Activated T-cell treated with anti-CD3 and anti-CD28 coated beads, Interleukin-2, amount 50 U/mL, for 24 hours (primary cell): ENCODE results near the gene METTL15.
"Not testable (repeated sequence)": the region's sequence is repeated elsewhere in the genome, so short reads cannot be mapped to it uniquely, and the experiment has no call there.

Source experiments
- DNase-seq: peaks from one replicate; pipeline ENCODE4 v3.0.0-alpha.2; 2020
- H3K27ac Mint-ChIP-seq: 2 replicates; pipeline ENCODE4 v1.8.0; 2020; ENCODE audit warnings: mild to moderate bottlenecking, mixed read lengths
- H3K27me3 Mint-ChIP-seq: 2 replicates; pipeline ENCODE4 v1.8.0; 2020; ENCODE audit warnings: mixed read lengths
- H3K36me3 Mint-ChIP-seq: 2 replicates; pipeline ENCODE4 v1.8.0; 2020; ENCODE audit warnings: low read depth, mixed read lengths
- H3K4me1 Mint-ChIP-seq: 2 replicates; pipeline ENCODE4 v1.8.0; 2020; ENCODE audit warnings: low read depth, mixed read lengths
- H3K4me3 Mint-ChIP-seq: 2 replicates; pipeline ENCODE4 v1.8.0; 2020; ENCODE audit warnings: mild to moderate bottlenecking, moderate library complexity, mixed read lengths
- H3K9me3 Mint-ChIP-seq: 2 replicates; pipeline ENCODE4 v1.8.0; 2020; ENCODE audit warnings: mixed read lengths

METTL15 gene

GRCh38 chr11:28136157-28136556 is 28.0 kb downstream of the METTL15 start:
- not testable (repeated sequence) for H3K4me1 Mint-ChIP-seq, DNase-seq, H3K27ac Mint-ChIP-seq, H3K4me3 Mint-ChIP-seq, H3K27me3 Mint-ChIP-seq
- H3K9me3 Mint-ChIP-seq: peaks cover 40% of the 10 kb centered on the region
- H3K36me3 Mint-ChIP-seq: peaks cover 91% of the 10 kb centered on the region

- Mint-ChIP-seq H3K36me3 (peaks cover 87% of the 10 kb centered on the region), H3K27me3 (no peaks in the 10 kb centered on the region), H3K27ac (no peak overlapping the region), H3K4me3 (no peak overlapping the region), H3K4me1 (peaks cover 2% of the 10 kb centered on the region), H3K9me3 (peaks cover 41% of the 10 kb centered on the region)
- no peak for DNase-seq
Measured at GRCh38 chr11:28137366-28137765, 29.2 kb downstream of the METTL15 start.

- no peak overlapping the region for H3K27ac Mint-ChIP-seq
Measured at GRCh38 chr11:28137832-28138231, 29.6 kb downstream of the METTL15 start.

DNA sequence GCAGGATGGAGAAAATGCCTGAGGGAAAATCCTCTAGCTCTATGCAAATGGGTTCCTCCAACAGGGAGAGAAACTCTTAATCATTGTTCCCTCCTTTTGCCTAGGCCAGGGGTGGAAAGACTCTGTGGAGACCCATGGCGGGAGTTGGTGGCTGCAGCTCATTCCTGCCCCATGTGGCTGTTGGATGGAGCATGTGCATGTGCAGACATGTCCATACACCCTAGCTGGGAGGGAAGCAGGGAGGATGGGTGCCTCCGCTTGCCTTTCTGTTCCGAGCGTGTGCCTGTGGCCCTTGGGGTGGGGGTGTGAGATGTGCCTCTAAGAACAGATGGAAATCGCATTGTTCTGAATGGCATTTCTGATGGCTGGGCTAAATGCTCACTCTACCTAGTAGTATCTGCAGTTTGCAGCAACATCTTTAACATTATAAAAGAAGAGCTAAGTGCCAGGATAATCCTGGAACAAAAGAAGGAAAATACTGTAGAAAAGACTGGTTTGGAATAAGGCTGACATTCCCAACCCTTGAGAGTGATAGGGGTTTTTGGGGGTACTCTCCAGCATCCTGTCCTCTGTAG is 31.7 kb downstream of the METTL15 start:
- no peak overlapping the region for H3K27ac Mint-ChIP-seq
- no peak for DNase-seq
- H3K36me3 Mint-ChIP-seq: peaks cover 69% of the 10 kb centered on the region
- no peak overlapping the region for H3K4me3 Mint-ChIP-seq
- peaks cover 31% of the 10 kb centered on the region for H3K9me3 Mint-ChIP-seq
- H3K27me3 Mint-ChIP-seq: no peaks in the 10 kb centered on the region
- H3K4me1 Mint-ChIP-seq: peaks cover 7% of the 10 kb centered on the region

More at GRCh38 chr11:28137832-28138231, 29.6 kb downstream of the METTL15 start:
- peaks cover 41% of the 10 kb centered on the region for H3K9me3 Mint-ChIP-seq
- peaks cover 4% of the 10 kb centered on the region for H3K4me1 Mint-ChIP-seq
- H3K36me3 Mint-ChIP-seq: peaks cover 83% of the 10 kb centered on the region
- DNase-seq: no peak
- no peaks in the 10 kb centered on the region for H3K27me3 Mint-ChIP-seq
- H3K4me3 Mint-ChIP-seq: no peak overlapping the region

- DNase-seq: no peak
- H3K27me3 Mint-ChIP-seq: no peaks in the 10 kb centered on the region
- no peak overlapping the region for H3K27ac Mint-ChIP-seq
- peaks cover 29% of the 10 kb centered on the region for H3K9me3 Mint-ChIP-seq
- peaks cover 9% of the 10 kb centered on the region for H3K4me1 Mint-ChIP-seq
- no peak overlapping the region for H3K4me3 Mint-ChIP-seq
- H3K36me3 Mint-ChIP-seq: peaks cover 59% of the 10 kb centered on the region
Measured at GRCh38 chr11:28140689-28141455, 32.7 kb downstream of the METTL15 start.

DNA sequence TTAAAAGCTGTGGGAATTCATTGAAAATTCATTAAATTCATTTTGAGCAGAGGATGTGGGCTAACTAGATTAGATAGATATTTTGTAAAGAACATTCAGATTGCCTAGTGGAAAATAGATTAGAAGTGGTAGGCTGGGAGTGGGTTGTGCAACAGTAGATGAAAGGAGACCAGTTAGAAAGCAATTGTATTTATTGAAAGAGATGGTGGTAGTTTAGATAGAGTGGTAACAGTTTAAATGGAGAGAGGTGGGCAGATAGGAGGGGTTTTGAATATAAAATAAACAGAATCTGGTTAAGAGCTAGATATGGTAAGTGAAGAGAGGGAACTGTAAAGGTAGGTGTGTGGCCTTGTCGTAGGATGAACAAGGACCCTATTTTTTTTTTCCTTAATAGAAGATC is 34.5 kb downstream of the METTL15 start:
- Mint-ChIP-seq H3K4me1 (peaks cover 13% of the 10 kb centered on the region), H3K27ac (no peak overlapping the region), H3K36me3 (peaks cover 43% of the 10 kb centered on the region), H3K27me3 (no peaks in the 10 kb centered on the region), H3K4me3 (no peak overlapping the region), H3K9me3 (peaks cover 17% of the 10 kb centered on the region)
- no peak for DNase-seq

GRCh38 chr11:28144808-28145207 is 36.6 kb downstream of the METTL15 start:
- H3K4me1 Mint-ChIP-seq: peaks cover 13% of the 10 kb centered on the region
- H3K27ac Mint-ChIP-seq: no peak overlapping the region
- peaks cover 22% of the 10 kb centered on the region for H3K36me3 Mint-ChIP-seq
- H3K27me3 Mint-ChIP-seq: no peaks in the 10 kb centered on the region
- H3K4me3 Mint-ChIP-seq: no peak overlapping the region
- peaks cover 8% of the 10 kb centered on the region for H3K9me3 Mint-ChIP-seq
- no peak for DNase-seq

GRCh38 chr11:28146123-28146751 is 38.0 kb downstream of the METTL15 start:
- Mint-ChIP-seq H3K4me3 (no peak overlapping the region), H3K9me3 (peaks cover under 1% of the 10 kb centered on the region), H3K36me3 (peaks cover 18% of the 10 kb centered on the region), H3K4me1 (peaks cover 12% of the 10 kb centered on the region), H3K27me3 (no peaks in the 10 kb centered on the region), H3K27ac (no peak overlapping the region)
- DNase-seq: no peak

DNA sequence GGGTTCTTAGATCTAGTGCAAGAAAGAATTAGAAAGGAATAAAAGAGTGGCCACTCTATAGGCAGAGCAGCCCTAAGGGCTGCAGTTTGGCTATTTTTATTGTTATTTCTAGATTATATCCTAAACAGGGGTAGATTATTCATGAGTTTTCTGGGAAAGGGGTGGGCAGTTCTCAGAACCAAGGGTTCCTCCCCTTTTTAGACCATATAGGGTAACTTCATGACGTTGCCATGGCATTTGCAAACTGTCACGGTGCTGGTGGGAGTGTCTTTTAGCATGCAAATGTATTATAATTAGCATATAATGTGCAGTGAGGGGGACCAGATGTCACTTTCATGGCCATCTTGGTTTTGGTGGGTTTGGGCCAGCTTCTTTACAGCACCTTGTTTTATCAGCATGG is 44.6 kb downstream of the METTL15 start:
- H3K4me1 Mint-ChIP-seq: no peaks in the 10 kb centered on the region
- H3K36me3 Mint-ChIP-seq: peaks cover 39% of the 10 kb centered on the region
- no peak for DNase-seq
- H3K27me3 Mint-ChIP-seq: no peaks in the 10 kb centered on the region
- no peaks in the 10 kb centered on the region for H3K9me3 Mint-ChIP-seq
- H3K27ac Mint-ChIP-seq: no peak overlapping the region
- no peak overlapping the region for H3K4me3 Mint-ChIP-seq

- Mint-ChIP-seq H3K4me3 (no peak overlapping the region), H3K36me3 (peaks cover 48% of the 10 kb centered on the region), H3K4me1 (no peaks in the 10 kb centered on the region), H3K27ac (no peak overlapping the region), H3K27me3 (no peaks in the 10 kb centered on the region), H3K9me3 (no peaks in the 10 kb centered on the region)
- no peak for DNase-seq
Measured at GRCh38 chr11:28153586-28153985, 45.4 kb downstream of the METTL15 start.

DNA sequence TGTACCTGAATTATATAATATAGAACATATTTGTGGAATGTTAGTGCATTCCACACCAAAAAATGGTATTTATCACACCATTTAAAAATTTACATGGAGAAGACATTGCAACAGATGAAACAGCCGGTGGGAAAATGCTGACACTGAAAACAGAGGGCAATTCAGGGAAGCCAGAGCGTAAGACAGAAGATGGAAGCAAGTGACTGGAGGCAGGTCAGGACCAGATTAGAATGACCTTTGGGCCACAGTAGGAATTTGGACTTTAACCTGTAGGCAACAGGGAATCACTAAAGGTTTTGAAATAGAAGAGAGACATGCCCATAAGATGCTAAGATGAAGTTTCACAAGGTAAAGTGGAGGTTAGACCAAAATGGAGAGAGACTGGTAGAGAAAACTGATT is 60.5 kb downstream of the METTL15 start:
- H3K9me3 Mint-ChIP-seq: peaks cover 4% of the 10 kb centered on the region
- H3K4me3 Mint-ChIP-seq: no peak overlapping the region
- H3K27me3 Mint-ChIP-seq: no peaks in the 10 kb centered on the region
- peaks cover 52% of the 10 kb centered on the region for H3K36me3 Mint-ChIP-seq
- no peak for DNase-seq
- H3K27ac Mint-ChIP-seq: no peak overlapping the region
- peaks cover 21% of the 10 kb centered on the region for H3K4me1 Mint-ChIP-seq

GRCh38 chr11:28169816-28170215 is 61.6 kb downstream of the METTL15 start:
- H3K27ac Mint-ChIP-seq: no peak overlapping the region
- peaks cover 9% of the 10 kb centered on the region for H3K9me3 Mint-ChIP-seq
- no peaks in the 10 kb centered on the region for H3K27me3 Mint-ChIP-seq
- peaks cover 21% of the 10 kb centered on the region for H3K4me1 Mint-ChIP-seq
- H3K36me3 Mint-ChIP-seq: peaks cover 57% of the 10 kb centered on the region
- DNase-seq: no peak
- no peak overlapping the region for H3K4me3 Mint-ChIP-seq

DNA sequence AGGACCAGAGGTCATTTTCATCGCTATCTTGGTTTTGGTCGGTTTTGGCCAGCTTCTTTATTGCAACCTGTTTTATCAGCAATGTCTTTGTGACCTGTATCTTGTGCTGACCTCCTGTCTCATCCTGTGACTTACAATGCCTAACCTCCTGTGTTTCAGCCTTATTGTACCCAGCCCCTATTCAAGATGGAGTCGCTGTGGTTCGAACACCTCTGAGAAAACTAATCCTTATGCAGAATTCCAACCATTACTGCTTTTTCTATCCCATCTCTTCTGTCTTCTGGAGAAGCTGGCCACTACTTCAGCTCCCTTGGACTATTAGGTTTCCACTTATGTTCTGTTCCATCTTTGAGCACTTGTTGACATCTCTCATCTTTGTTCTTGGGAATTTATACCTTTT is 62.6 kb downstream of the METTL15 start:
- Mint-ChIP-seq H3K27ac (no peak overlapping the region), H3K4me1 (peaks cover 21% of the 10 kb centered on the region), H3K36me3 (peaks cover 54% of the 10 kb centered on the region), H3K27me3 (no peaks in the 10 kb centered on the region), H3K9me3 (peaks cover 9% of the 10 kb centered on the region), H3K4me3 (no peak overlapping the region)
- DNase-seq: no peak

DNA sequence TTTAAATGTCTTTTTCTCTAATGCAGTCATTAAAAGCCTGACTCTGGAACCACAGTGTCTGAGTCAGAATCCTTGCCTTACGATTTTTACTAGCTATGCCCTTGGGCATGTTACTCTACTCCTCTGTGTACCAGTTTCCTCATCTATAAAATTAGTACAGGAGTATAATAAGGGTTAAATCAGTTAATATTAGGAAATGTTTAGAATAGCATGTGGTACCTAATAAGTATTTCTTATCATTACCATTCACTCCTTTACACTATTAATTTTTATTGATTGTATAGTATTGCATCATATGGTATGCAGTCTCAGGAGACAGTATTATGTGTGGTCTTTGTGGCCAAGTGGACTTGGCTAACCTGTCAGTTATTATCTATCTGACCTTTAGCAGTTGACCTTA is 68.2 kb downstream of the METTL15 start:
- H3K4me1 Mint-ChIP-seq: peaks cover 1% of the 10 kb centered on the region
- no peak overlapping the region for H3K27ac Mint-ChIP-seq
- H3K36me3 Mint-ChIP-seq: peaks cover 48% of the 10 kb centered on the region
- no peak for DNase-seq
- H3K4me3 Mint-ChIP-seq: no peak overlapping the region
- no peaks in the 10 kb centered on the region for H3K27me3 Mint-ChIP-seq
- H3K9me3 Mint-ChIP-seq: peaks cover 9% of the 10 kb centered on the region

DNA sequence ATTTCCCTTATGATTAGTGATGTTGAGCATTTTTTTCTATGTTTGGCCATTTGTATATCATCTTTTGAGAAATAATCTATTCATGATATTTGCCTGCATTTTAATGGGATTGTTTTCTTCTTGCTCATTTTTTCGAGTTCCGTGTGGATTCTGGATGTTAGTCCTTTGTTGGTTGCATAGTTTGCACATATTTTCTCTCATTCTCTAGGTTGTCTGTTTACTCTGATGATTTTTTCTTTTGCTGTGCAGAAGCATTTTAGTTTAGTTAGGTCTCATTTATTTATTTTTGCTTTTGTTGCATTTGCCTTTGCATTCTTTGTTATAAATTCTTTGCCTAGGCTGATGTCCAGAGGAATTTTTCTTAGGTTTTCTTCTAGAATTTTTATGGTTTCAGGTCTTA is 87.3 kb downstream of the METTL15 start:
- Mint-ChIP-seq H3K36me3 (peaks cover 67% of the 10 kb centered on the region), H3K4me3 (no peak overlapping the region), H3K27ac (no peak overlapping the region), H3K27me3 (no peaks in the 10 kb centered on the region), H3K9me3 (peaks cover 10% of the 10 kb centered on the region), H3K4me1 (no peaks in the 10 kb centered on the region)
- DNase-seq: no peak
